Smooth muscle cell of bladder (primary cell): ENCODE measurements around the gene NFKBIZ. TPM values are rescaled to one million over a fixed set of nuclear protein-coding genes. Genes with fewer than 3 reads are reported as not detected.

Experiments used
- total RNA-seq: library from RNA; depleted of rRNA; stranded (reverse); fragments of >200 nt; gene quantifications from 2 replicates; pipeline ENCODE4 v1.2.3, GENCODE V29; 2014

NFKBIZ gene, protein sequence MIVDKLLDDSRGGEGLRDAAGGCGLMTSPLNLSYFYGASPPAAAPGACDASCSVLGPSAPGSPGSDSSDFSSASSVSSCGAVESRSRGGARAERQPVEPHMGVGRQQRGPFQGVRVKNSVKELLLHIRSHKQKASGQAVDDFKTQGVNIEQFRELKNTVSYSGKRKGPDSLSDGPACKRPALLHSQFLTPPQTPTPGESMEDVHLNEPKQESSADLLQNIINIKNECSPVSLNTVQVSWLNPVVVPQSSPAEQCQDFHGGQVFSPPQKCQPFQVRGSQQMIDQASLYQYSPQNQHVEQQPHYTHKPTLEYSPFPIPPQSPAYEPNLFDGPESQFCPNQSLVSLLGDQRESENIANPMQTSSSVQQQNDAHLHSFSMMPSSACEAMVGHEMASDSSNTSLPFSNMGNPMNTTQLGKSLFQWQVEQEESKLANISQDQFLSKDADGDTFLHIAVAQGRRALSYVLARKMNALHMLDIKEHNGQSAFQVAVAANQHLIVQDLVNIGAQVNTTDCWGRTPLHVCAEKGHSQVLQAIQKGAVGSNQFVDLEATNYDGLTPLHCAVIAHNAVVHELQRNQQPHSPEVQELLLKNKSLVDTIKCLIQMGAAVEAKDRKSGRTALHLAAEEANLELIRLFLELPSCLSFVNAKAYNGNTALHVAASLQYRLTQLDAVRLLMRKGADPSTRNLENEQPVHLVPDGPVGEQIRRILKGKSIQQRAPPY
- 27.2 and 48.4 TPM in 2 replicates for total RNA-seq

GRCh38 chr3:101848754-101849713, at the start of gene NFKBIZ:
Gene NFKBIZ, plus strand, starts transcription at chr3:101849514. Its CDS starts 115 bp downstream, at chr3:101849629.

Other genes with a start within 250 kb of the NFKBIZ start
- gene ZBTB11, start 172.4 kb upstream of the NFKBIZ start, total RNA-seq: 17.2 and 18.6 TPM in 2 replicates
- gene RPL24, start 162.8 kb upstream of the NFKBIZ start, total RNA-seq: 2,795 and 2,899 TPM in 2 replicates
- gene CEP97, start 124.9 kb upstream of the NFKBIZ start, total RNA-seq: 7.3 and 9.4 TPM in 2 replicates
- gene NXPE3, start 70.3 kb upstream of the NFKBIZ start, total RNA-seq: 15.1 and 22.8 TPM in 2 replicates